K562 (cell line): ENCODE measurements around the gene SNRNP70. TPM values are rescaled to one million over a fixed set of nuclear protein-coding genes. Genes with fewer than 3 reads are reported as not detected.

Source experiments
- ATF1 ChIP-seq, 2 experiments: fragments of 450-650 bp in 1 of 2; IDR thresholded peaks; 2 replicates each; pipeline ENCODE4 v1.6.1; 2016; ENCODE audit warnings: missing compliant biosample characterization in 1 of 2, missing genetic modification characterization in 1 of 2
- CTBP1 ChIP-seq: fragments of 450-650 bp; IDR thresholded peaks from 2 replicates; pipeline ENCODE4 v1.6.1; 2016; ENCODE audit warnings: borderline replicate concordance
- CTCF ChIP-seq, 3 experiments: IDR thresholded peaks in 2 of 3; conservative IDR thresholded peaks in 1 of 3; 2 replicates each; pipeline ENCODE4 v1.5.1; 2011 to 2012; ENCODE audit warnings: low read length in 3 of 3, mild to moderate bottlenecking in 3 of 3, control low read depth in 2 of 3, improper control_type of control experiment in 1 of 3, inconsistent platforms in 1 of 3, low read depth in 1 of 3, mixed read lengths in 1 of 3, moderate library complexity in 1 of 3; ENCODE audit not compliant: insufficient read depth in 2 of 3
- CTCFL ChIP-seq: IDR thresholded peaks from 2 replicates; pipeline ENCODE4 v1.6.1; 2011; ENCODE audit warnings: borderline replicate concordance, low read depth, mild to moderate bottlenecking, moderate library complexity, low read length; ENCODE audit not compliant: insufficient read depth, poor library complexity, severe bottlenecking
- FOS ChIP-seq: IDR thresholded peaks from 3 replicates; pipeline ENCODE4 v1.6.1; 2011; ENCODE audit not compliant: insufficient read length; ENCODE audit errors: extremely low read depth
- GTF3C2 ChIP-seq: IDR thresholded peaks from 3 replicates; pipeline ENCODE4 v1.6.1; 2011; ENCODE audit warnings: borderline replicate concordance, mild to moderate bottlenecking, moderate library complexity; ENCODE audit not compliant: insufficient read length; ENCODE audit errors: extremely low read depth
- HINFP ChIP-seq: fragments of 450-650 bp; conservative IDR thresholded peaks from 2 replicates; pipeline ENCODE4 v1.6.1; 2016; ENCODE audit warnings: missing genetic modification characterization, low read depth, mild to moderate bottlenecking, control low read depth, missing compliant biosample characterization
- NFYB ChIP-seq: IDR thresholded peaks from 2 replicates; pipeline ENCODE4 v1.6.1; 2011; ENCODE audit warnings: mild to moderate bottlenecking, moderate library complexity; ENCODE audit not compliant: insufficient read length; ENCODE audit errors: extremely low read depth
- PKNOX1 ChIP-seq: fragments of 450-650 bp; IDR thresholded peaks from 2 replicates; pipeline ENCODE4 v1.6.1; 2016
- POLR3A ChIP-seq: IDR thresholded peaks from 2 replicates; pipeline ENCODE4 v1.6.1; 2011; ENCODE audit warnings: borderline replicate concordance, mild to moderate bottlenecking, moderate library complexity; ENCODE audit not compliant: insufficient read length, insufficient read depth; ENCODE audit errors: extremely low read depth
- RAD21 ChIP-seq, 2 experiments: fragments of 250-450 bp in 1 of 2; fragments of 450-650 bp in 1 of 2; sonication (Bioruptor Pico) in 1 of 2; formaldehyde crosslinking in 1 of 2; IDR thresholded peaks in 1 of 2; conservative IDR thresholded peaks in 1 of 2; 2 replicates each; pipeline versions ENCODE4 v1.4.0 to v1.8.0; 2020 to 2022; ENCODE audit warnings: mild to moderate bottlenecking in 2 of 2, moderate library complexity in 1 of 2
- SMC3 ChIP-seq: conservative IDR thresholded peaks from 2 replicates; pipeline ENCODE4 v1.6.1; 2011; ENCODE audit warnings: low read depth, low read length, improper control_type of control experiment; ENCODE audit not compliant: insufficient read depth
- TCF7 ChIP-seq: sonication (generic); IDR thresholded peaks from 2 replicates; pipeline ENCODE4 v1.6.1; 2016; ENCODE audit warnings: antibody characterized with exemption, borderline replicate concordance
- TCF7L2 ChIP-seq: fragments of 150-350 bp; IDR thresholded peaks from 2 replicates; pipeline ENCODE4 v1.6.1; 2016; ENCODE audit warnings: low read depth, mild to moderate bottlenecking, low read length, moderate library complexity
- XRCC5 ChIP-seq: fragments of 200-400 bp; formaldehyde crosslinking; IDR thresholded peaks from 2 replicates; pipeline ENCODE4 v1.6.1; 2017; ENCODE audit warnings: low read depth, mild to moderate bottlenecking, low read length
- ZNF384 ChIP-seq: IDR thresholded peaks from 2 replicates; pipeline ENCODE4 v1.6.1; 2012; ENCODE audit warnings: low read depth, low read length, improper control_type of control experiment
- polyA plus RNA-seq, 8 experiments: library from polyadenylated mRNA; depleted of rRNA in 4 of 8; stranded (reverse) in 5 of 8; unstranded in 3 of 8; fragments of >200 nt; fragmentation: Nextera tagmentation in 2 of 8; fragmentation: Illumina TruSeq in 1 of 8; extraction: Ambion mirVana in 2 of 8; extraction: Trizol in 1 of 8; gene quantifications; 2 replicates each; pipeline versions ENCODE4 v1.2.1 to v1.2.3, GENCODE V29; 2011 to 2014; ENCODE audit warnings: inconsistent platforms in 1 of 8, missing spikeins in 1 of 8
- total RNA-seq, 7 experiments: library from RNA; depleted of rRNA in 6 of 7; stranded (reverse); fragments of >200 nt in 6 of 7; fragmentation: Illumina TruSeq in 2 of 7; extraction: Trizol in 2 of 7; gene quantifications; 2 replicates each; pipeline versions ENCODE4 v1.2.1 to v1.2.3, GENCODE V29; 2011 to 2021; ENCODE audit warnings: low replicate concordance in 1 of 7

Gene SNRNP70
- total and polyA plus RNA-seq, 9 of the 15 experiments (the other 6 are each of a cell fraction or from before 2014, with no cell fraction given) = 2.8 to 496 (median 136) TPM

DNA sequence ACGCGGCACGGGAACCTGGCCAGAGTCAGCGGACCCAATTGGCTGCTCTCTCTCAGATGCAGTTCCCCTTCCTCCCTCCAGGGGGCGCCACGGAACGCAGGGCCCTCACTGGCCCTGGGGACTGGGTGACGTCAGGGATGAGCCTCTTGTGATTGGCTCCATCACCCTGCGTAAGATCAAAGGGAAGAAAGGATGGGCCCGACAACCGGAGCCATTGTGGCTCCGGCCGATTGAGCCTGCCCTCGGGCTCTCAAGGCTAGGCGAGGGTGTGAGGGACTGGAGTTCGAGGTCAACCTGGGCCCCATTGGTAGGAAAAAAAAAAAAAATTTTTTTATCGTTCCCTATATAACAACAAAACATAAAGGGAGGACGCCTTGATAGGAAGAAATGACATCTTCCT, 48.4 kb upstream of the SNRNP70 start, which contains the start of gene CGB1 (continued):
- TF ChIP-seq CTCFL (peak; percentile 57), RAD21 (CRISPR knock-in tag; conservative IDR thresholded peaks at IDR 0.05 in 1 of 2, IDR thresholded peaks at IDR 0.05 in 1 of 2) (peak in 1 of 2 experiments; percentile 42; a peak in 2 of 4 replicates), CTCF (IDR thresholded peaks at IDR 0.05 in 2 of 3, conservative IDR thresholded peaks at IDR 0.05 in 1 of 3; ENCODE audit: insufficient read depth in 2 of 3, low read depth in 1 of 3, low read length in 3 of 3) (peak; percentile 72 to 93 (median 89)), FOS (peak; percentile 43), TCF7L2 (peak; percentile 87), HINFP (tag) (0 out of 2 replicates have a peak, but pooled peaks have one; percentile 46), TCF7 (peak; percentile 99), CTBP1 (peak; percentile 96), XRCC5 (peak; percentile 78; the same call in 1 of the 2 replicates), ATF1 (CRISPR knock-in tag; IDR thresholded peaks at IDR 0.05) (peak; percentile 52; the same call in 1 of the 2 replicates), ATF1 (tag; IDR thresholded peaks at IDR 0.05) (peak; percentile 95), ZNF384 (peak; percentile 46; the same call in 1 of the 2 replicates), POLR3A (peak; percentile 76), NFYB (peak; percentile 38), PKNOX1 (0 out of 2 replicates have a peak, but pooled peaks have one; percentile 10), SMC3 (0 out of 2 replicates have a peak, but pooled peaks have one; percentile 22), GTF3C2 (peak; percentile 17)
